HL-60/S4 (cell line): ENCODE results near the gene ANG.

ENCODE experiments used
- in situ Hi-C: fragments of 300-500 bp; cut with MboI; formaldehyde crosslinking; loops from 2 replicates; pipeline ENCODE4 v1.14.3; 2022; ENCODE audit warnings: low sequenced_read_pairs

ANG gene

DNA sequence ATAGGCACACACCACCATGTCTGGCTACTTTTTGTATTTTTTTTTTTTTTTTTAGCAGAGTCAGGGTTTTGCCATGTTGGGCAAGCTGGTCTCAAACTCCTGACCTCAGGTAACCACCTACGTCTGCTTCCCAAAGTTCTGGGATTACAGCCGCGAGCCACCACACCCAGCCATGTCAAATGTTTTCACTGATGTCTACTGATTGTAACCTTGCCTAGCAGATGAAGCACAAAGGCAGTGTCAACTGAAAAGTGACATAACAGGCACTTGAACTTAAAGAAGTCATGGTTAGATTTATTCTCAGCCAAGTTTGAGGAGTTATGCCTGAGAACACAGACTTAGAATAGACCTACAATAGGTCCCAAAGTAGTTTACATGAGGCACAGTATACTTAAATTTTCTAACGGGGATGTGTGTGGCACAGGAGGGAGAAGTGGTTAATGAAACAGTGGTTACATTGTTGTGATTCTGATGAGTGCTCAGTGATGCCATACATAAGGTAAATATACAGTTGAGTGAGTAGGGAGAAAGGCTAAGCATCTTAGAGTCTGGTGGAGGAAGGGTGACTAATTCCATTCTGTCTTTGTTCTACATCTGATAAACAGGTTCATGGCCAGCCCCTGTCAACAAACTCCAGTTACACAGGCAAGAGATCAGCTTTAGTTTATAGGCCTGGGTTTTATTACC lies 16.8 kb upstream of the ANG start:
- in situ Hi-C loops = no loop called here

GRCh38 chr14:20675669-20676068 lies 12.9 kb upstream of the ANG start:
- in situ Hi-C loops = no loop called here

GRCh38 chr14:20676072-20676471 lies 12.5 kb upstream of the ANG start:
- in situ Hi-C loops = no loop called here

- in situ Hi-C loops = no loop called here
Observed at GRCh38 chr14:20679907-20680306, 8.7 kb upstream of the ANG start.

- in situ Hi-C loops = no loop called here
Observed at GRCh38 chr14:20680363-20680762, 8.2 kb upstream of the ANG start.

GRCh38 chr14:20680843-20681347 lies 7.7 kb upstream of the ANG start:
- in situ Hi-C loops = no loop called here

DNA sequence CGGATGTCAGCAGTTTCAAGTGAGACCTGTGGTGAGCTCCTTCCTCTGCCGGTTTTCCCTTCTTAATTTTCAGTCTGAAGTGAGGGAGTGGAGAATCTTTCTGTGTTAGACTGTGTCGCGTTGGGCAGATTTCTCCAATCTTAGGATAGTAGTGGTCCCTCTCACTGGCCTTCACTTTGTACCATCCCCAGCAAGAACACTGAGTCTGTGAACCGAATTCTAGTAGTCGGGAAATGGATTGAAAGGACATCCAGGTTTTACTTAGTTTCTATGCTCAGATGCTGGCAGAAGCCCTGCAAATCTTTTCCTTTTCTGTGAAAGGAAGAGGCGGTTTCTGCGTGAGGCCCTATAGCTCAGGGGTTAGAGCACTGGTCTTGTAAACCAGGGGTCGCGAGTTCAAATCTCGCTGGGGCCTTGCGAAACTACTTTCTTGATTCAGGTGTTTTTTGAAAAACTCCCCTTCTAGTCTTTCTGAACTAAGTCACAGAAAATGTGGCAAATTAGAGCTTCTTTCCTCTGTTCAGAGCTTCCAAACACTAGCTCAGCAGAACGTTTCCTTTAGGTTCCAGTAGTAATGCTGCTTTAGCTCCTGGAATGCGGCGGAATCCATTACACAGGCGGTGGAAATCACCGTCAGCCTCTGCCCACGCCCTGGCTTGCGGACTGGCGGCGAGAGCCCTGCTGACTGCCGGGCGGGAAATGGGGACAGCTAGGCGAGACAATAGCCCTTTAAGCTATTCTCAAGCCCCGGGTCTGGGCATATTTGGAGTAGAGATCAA lies 7.0 kb upstream of the ANG start:
- in situ Hi-C loops = no loop called here

- in situ Hi-C loops = no loop called here
Observed at GRCh38 chr14:20682127-20682434, 6.5 kb upstream of the ANG start.

DNA sequence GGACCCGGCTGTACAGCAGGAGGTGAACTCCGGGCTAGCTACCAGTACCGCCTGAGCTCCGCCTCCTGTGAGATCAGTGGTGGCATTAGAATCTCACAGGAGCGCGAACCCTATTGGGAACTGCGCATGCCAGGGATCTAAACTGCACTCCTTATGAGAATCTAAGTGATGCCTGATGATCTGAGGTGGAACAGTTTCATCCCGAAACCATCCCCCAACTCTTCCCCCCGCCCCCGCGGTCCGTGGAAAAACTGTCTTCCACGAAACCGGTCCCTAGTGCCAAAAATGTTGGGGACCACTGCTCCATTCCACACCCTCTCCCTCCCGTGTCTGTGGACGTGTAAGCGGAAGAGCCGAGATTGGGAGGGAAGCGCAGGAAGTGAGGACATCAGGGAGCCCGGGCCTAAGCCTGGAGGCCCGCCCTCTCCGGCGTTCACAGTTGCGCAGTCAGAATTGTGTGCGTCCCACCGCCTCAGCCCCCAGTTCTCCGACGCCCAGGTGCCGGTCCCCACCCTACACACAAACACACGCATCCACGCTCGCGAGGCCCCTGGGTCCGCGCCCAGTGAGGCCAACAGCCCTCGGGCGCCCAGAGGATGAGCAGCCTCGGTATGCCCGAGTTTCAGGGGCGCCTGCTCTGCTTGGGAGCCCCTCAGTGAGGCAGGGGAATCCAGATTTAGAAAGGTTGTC lies 6.0 kb upstream of the ANG start:
- in situ Hi-C loops = no loop called here

DNA sequence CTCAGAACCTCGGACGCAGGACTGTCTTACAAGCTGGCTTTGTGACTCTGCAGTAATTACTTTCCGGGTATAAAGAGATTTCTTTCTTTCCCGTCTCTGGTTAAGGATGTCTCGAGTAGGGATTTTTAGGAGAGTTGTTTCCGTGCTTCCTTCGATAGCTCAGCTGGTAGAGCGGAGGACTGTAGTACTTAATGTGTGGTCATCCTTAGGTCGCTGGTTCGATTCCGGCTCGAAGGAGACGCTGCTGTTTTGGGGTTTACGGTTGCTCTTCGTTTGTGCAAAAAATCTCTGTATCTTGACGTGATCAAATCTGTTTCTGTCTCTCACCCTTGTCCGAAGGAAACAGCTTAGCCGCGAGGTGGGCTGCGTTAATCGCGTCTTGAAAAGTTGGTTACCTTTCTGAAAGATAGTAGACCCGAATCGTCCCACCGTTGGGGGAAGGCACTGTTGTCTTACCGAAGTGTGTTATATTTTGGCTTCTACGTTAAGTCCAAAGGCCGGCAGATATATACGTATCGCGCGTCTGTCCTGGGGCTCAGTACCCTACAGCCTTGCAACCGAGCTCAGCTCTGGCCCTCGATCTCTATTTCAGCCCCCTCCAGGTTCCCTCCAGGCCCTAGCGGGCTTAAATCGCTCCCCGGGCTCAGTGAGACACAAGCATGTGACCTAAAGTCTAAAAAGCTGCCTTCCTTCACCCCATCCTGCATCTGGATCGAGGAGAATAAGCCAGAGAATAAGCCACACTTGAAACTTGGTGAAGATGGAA lies 5.3 kb upstream of the ANG start:
- in situ Hi-C loops = no loop called here

- in situ Hi-C loops = no loop called here
Observed at GRCh38 chr14:20683891-20684661, 4.5 kb upstream of the ANG start, which contains the start of gene RNASE4. RNASE4 (plus strand) TSS chr14:20684560; CDS start chr14:20699372, 14,812 bp downstream.

- in situ Hi-C loops = loop anchor here (5.0 kb wide), 1 partner anchor 73 kb away; no protein-coding TSS in a partner anchor
Observed at GRCh38 chr14:20684662-20685456, 3.7 kb upstream of the ANG start.

- in situ Hi-C loops = loop anchor here (5.0 kb wide), 1 partner anchor 74 kb away; no protein-coding TSS in a partner anchor
Observed at GRCh38 chr14:20686386-20687143, 2.0 kb upstream of the ANG start.

GRCh38 chr14:20687362-20688166 lies 1.0 kb upstream of the ANG start:
- in situ Hi-C loops = loop anchor here (5.0 kb wide), 1 partner anchor 75 kb away; no protein-coding TSS in a partner anchor

GRCh38 chr14:20690848-20691640 lies 2.5 kb downstream of the ANG start:
- in situ Hi-C loops = loop anchor here (10.0 kb wide), 1 partner anchor 284 kb away; no protein-coding TSS in a partner anchor

DNA sequence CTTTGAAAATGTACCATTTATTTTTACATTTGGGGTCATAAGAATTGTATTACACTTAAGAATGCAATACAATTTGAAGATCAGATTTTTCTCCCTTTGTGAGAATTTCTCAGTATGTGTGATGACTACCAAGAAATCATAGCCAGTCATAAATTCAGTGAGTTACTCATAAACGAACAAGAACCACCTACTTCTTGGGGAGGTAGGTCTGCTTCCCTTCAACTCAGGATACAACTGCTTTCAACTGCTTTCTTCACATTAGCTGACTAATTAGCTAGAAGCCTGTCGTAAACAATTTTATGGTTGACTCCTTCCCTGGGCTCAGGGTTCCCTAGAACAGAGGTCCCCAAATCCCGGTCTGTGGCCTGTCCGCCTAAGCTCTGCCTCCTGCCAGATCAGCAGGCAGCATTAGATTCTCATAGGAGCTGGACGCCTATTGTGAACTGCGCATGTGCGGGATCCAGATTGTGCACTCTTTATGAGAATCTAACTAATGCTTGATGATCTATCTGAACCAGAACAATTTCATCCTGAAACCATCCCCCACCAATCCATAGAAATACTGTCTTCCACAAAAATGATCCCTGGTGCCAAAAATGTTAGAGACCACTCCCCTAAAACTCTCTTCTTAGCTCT lies 3.7 kb downstream of the ANG start:
- in situ Hi-C loops = loop anchor here (10.0 kb wide), 1 partner anchor 283 kb away; no protein-coding TSS in a partner anchor
